HG02885 (cell line): ENCODE data around the gene KIRREL3.

Source experiments
- ATAC-seq: cut with Tn5 transposase; IDR thresholded peaks from one replicate; pipeline ENCODE4 v1.9.1; 2021; ENCODE audit warnings: mild to moderate bottlenecking; ENCODE audit not compliant: unreplicated experiment, poor library complexity

The KIRREL3 gene

DNA sequence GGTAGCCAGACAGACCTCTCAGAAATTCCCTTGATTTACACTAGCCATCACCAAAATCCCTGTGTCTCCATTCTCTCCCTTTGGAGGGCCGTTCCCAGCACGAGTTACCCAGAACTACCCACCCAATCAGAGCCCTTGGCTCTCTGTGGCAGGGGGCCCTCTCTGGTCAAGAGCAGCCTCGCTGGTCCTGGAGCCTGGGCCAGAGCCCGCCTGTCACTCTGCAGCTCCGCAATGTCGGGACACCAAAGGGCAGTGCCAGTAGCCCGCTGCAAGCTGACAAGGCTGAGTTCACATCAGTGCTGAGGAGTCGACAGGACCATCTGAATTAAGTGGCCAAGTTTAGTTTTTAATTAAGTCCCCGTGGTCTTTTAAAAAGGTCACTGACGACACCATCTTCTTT lies 403.5 kb downstream of the KIRREL3 start:
- no peak for ATAC-seq

DNA sequence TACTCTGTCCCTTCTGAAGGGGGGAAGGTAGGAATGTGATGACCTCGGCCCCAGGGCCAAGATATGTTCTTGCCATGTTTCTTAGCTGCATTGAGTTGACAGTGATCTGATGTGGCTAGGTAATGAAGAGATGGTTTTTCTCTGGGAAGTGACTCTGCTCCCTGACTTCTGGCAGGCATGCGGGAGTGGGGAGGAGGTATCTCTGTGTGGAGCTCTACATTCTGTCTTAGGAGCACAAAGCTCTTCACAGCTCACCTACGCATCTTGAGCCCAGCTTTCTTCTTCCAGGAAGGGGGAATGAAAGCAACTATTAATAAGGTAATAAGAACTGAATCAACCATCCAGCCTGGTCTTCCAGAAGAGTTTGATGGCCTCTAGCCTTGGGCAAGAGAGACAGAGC lies 404.1 kb downstream of the KIRREL3 start:
- ATAC-seq: no peak

GRCh38 chr11:126595560-126595959 lies 405.0 kb downstream of the KIRREL3 start:
- no peak for ATAC-seq

DNA sequence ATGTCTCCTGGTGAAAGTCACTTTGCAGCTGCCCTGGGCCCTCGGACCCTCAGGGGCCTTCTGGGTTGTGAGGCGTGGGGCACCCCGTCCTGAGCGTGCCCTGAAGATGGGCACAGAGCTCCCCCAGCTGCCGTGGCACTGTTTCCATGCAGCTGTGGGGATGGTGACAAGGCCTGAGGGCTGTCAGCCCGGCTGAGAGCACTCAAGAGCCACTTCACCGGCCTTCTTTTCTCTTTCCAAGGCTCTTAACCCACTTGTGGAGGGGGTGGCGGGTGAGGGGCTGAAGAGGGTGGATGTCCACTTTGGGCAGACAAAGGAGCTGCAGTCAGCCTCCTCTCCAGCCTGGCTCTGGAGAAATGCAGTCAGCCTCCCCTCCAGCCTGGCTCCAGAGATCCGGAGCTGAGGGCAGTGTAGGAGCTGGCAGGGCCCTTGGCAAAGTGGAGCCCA lies 405.6 kb downstream of the KIRREL3 start:
- ATAC-seq: no peak

- ATAC-seq: no peak
Observed at GRCh38 chr11:126592496-126593410, 407.8 kb downstream of the KIRREL3 start.

GRCh38 chr11:126591966-126592489 lies 408.5 kb downstream of the KIRREL3 start:
- no peak for ATAC-seq

DNA sequence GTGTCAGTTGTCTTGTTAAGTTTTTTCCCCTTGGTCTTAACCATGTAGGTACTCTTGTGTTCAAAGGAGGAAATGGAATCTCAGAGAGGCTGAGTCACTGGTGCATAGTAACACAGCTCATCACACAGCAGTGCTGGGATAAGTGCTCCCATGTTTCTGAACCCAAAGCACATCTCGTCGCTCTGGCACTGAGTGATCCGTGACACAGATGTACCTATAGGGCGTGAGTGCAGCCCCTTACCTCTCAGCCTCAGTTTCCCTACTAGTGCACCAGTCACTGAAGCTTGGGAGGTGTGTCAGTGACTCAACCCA lies 411.1 kb downstream of the KIRREL3 start:
- ATAC-seq: no peak

- no peak for ATAC-seq
Observed at GRCh38 chr11:126588630-126589491, 411.7 kb downstream of the KIRREL3 start.

DNA sequence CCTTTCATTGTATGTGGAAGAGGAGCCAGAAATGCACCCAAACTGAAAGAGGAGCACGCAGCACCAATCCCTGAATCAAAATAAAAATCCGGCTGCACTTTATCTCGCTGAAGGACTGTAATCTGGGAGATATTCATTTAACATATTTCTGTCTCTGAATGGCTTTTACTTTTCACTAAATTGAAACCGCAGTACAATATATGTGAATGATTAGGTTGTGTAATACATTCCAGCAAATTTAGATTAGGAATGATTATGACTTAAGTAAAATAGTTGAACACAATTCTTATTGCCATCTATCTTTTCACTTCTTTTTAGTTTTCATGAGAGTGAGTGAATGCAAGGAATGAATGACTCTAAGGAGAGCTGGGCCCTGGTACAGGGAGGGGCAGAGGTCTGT lies 413.0 kb downstream of the KIRREL3 start:
- ATAC-seq: no peak

DNA sequence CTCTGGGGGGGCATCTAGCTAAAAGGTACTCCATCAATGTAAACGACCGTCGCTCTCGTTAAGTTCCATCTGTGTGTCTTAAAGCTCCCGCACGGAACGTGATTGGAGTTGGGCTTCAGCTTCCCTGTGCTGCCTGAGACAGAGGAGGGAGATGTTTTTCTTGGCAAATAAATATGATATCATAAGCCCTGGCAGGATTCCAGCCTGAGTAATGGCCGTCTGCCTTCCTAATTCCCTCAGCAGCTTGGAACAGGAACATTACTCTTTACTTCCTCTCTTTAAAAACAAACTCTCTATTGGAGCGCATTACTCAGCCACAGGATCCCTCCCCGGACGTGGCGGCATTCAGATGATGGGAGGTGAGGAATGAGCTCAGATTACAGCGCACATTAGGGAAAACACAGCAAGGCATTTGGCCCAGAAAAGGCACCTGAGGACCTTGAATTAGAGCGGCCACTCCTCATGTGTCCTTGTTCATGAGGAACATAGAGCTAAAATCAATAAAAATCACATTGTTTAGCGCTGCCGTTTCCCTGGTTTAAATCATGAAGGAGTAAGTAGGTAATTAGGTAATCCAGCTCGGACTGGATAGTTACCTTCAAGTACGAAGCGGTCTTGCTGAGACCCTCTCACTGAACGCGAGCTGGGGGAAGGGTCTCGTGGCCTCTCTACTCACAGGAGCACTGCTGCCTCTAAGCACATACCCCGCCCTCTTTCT lies 414.6 kb downstream of the KIRREL3 start:
- ATAC-seq: no peak

- ATAC-seq: no peak
Observed at GRCh38 chr11:126585388-126585773, 415.2 kb downstream of the KIRREL3 start.

GRCh38 chr11:126583594-126584427 lies 416.8 kb downstream of the KIRREL3 start:
- ATAC-seq: no peak

- ATAC-seq: no peak
Observed at GRCh38 chr11:126583101-126583500, 417.5 kb downstream of the KIRREL3 start.

- ATAC-seq: no peak
Observed at GRCh38 chr11:126581871-126582648, 418.5 kb downstream of the KIRREL3 start.

DNA sequence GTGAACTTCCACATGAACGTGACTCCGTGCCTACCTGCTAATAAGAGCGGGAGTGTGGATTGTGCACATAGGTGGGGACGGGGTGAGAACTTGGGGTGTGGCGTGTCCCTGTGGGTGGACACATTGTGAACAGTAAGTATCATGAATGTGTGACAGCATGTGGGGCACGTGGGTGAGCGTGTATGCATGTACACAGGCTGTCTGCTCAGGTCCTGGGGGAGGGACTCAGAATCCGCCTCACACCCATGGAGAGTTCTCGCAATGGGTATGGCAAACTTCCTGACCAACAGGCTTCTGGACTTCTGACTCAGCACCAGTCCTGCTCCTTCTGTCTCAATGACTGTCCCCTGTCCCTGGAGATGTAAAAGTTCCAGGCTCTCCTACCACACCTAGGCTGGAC lies 422.1 kb downstream of the KIRREL3 start:
- ATAC-seq: no peak

GRCh38 chr11:126578021-126578420 lies 422.5 kb downstream of the KIRREL3 start:
- ATAC-seq: no peak

DNA sequence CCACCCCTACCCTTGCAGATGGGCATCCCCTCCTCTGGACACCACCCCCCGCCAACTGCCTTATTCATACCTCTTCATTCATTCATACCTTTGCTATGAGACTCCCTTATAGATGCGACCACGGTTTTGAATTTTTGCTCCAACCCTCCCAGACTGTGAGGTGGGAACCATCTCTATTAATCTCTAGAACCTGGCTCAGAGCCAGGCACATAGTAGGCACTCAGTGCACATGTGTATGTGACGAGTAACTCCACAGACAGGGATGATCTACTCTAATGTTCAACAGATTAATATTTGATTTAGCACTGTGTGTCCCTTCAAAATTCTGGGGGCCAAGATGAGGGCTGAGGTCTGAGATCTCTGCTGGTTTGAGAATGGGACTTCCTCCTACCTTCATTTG lies 424.7 kb downstream of the KIRREL3 start:
- no peak for ATAC-seq

DNA sequence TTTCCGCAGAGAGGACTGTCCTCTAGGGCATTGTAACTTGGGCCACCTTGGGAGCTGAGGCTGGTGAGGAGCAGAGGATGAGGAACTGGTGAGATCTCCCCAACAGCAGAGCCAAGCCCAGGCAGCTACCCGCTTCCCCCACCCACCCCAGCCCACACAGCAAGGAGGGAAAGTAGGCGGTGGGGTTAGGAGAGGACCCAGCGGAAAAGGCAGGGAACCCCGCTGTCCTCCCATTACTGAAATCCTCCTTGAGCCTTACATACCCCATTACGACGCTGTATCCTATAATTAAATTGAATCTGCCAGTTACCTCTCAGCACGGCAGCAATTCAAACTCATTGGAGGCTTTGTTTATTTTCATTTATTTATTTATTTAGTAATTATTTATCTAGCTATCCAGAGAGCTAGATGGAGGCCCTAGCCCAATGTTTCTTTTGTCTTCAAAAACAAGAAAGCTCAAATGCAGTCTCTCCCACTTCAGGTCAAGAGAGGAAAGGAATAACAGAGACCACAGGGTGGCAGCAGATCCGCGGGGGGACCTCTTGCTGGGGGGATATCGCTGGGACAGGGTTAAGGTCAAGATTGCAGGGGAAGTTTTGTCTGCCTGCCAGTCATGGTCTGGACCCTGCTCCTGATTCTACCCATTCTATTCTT lies 427.1 kb downstream of the KIRREL3 start:
- no peak for ATAC-seq
